WTC11 (cell line): ENCODE measurements around the gene ZNF81. TPM values are rescaled to one million over a fixed set of nuclear protein-coding genes. Genes with fewer than 3 reads are reported as not detected.

Experiments used
- ATAC-seq: fragments of 200-7000 bp; cut with Tn5 transposase; 2 replicates; pipeline ENCODE4 v1.10.0; 2021; ENCODE audit warnings: mild to moderate bottlenecking, moderate library complexity
- Bru-seq: library from RNA; stranded (reverse); fragments of 400-500 nt; gene quantifications from one replicate; lab custom pipeline; 2021; lab: Mats Ljungman, UMichigan
- CTCF ChIA-PET: fragments of 300-600 bp; sonication (Branson Sonifier 250); formaldehyde crosslinking; loops from one replicate; lab custom pipeline; 2021; ENCODE audit warnings: antibody characterized with exemption; lab: Charles Lee
- POLR2A ChIA-PET: fragments of 350-600 bp; sonication (Branson Sonifier 250); formaldehyde crosslinking; loops from one replicate; lab custom pipeline; 2021; ENCODE audit warnings: antibody characterized with exemption; lab: Charles Lee
- DNase-seq: peaks from one replicate; pipeline ENCODE4 v3.0.0; 2021; ENCODE audit warnings: low spot score
- H3K27ac Mint-ChIP-seq: 2 replicates; pipeline ENCODE4 v1.8.0; 2021; ENCODE audit warnings: mixed read lengths
- H3K27me3 Mint-ChIP-seq: 2 replicates; pipeline ENCODE4 v1.8.0; 2021; ENCODE audit warnings: low read depth, mild to moderate bottlenecking, moderate library complexity, mixed read lengths
- H3K36me3 Mint-ChIP-seq: 2 replicates; pipeline ENCODE4 v1.8.0; 2021; ENCODE audit warnings: mixed read lengths
- H3K4me1 Mint-ChIP-seq: 2 replicates; pipeline ENCODE4 v1.8.0; 2022; ENCODE audit warnings: mixed read lengths
- H3K4me3 Mint-ChIP-seq: 2 replicates; pipeline ENCODE4 v1.8.0; 2021; ENCODE audit warnings: mild to moderate bottlenecking, moderate library complexity, mixed read lengths
- H3K9me3 Mint-ChIP-seq: 2 replicates; pipeline ENCODE4 v1.8.0; 2021; ENCODE audit warnings: mixed read lengths
- AFF4 ChIP-seq: sonication (generic); formaldehyde crosslinking; IDR thresholded peaks from 2 replicates; pipeline ENCODE4 v1.8.1; 2023; ENCODE audit warnings: mild to moderate bottlenecking, missing genetic modification reagents, borderline replicate concordance
- ARID4B ChIP-seq: sonication (generic); formaldehyde crosslinking; IDR thresholded peaks from 2 replicates; pipeline ENCODE4 v1.8.0; 2023; ENCODE audit warnings: missing genetic modification reagents, mild to moderate bottlenecking, borderline replicate concordance
- ATF3 ChIP-seq: sonication (generic); formaldehyde crosslinking; conservative IDR thresholded peaks from 2 replicates; pipeline ENCODE4 v1.8.1; 2022; ENCODE audit warnings: mild to moderate bottlenecking, missing genetic modification reagents
- EMX1 ChIP-seq: fragments of 250-450 bp; sonication (Bioruptor Pico); IDR thresholded peaks from 2 replicates; pipeline ENCODE4 v1.8.0; 2021; ENCODE audit warnings: mild to moderate bottlenecking
- FOXK1 ChIP-seq: sonication (generic); formaldehyde crosslinking; IDR thresholded peaks from 2 replicates; pipeline ENCODE4 v1.8.0; 2022; ENCODE audit warnings: mild to moderate bottlenecking, moderate library complexity, missing genetic modification reagents
- HMGA2 ChIP-seq: fragments of 250-450 bp; sonication (Bioruptor Pico); IDR thresholded peaks from 2 replicates; pipeline ENCODE4 v1.4.0; 2021; ENCODE audit warnings: mild to moderate bottlenecking, moderate library complexity
- MLX ChIP-seq: sonication (generic); formaldehyde crosslinking; IDR thresholded peaks from 2 replicates; pipeline ENCODE4 v1.8.1; 2023; ENCODE audit warnings: mild to moderate bottlenecking, missing genetic modification reagents, moderate library complexity
- NFATC4 ChIP-seq: fragments of 250-450 bp; sonication (Bioruptor Pico); IDR thresholded peaks from 2 replicates; pipeline ENCODE4 v1.9.0; 2021; ENCODE audit warnings: mild to moderate bottlenecking
- OVOL2 ChIP-seq: fragments of 250-450 bp; sonication (Bioruptor Pico); IDR thresholded peaks from 2 replicates; pipeline ENCODE4 v1.9.0; 2021; ENCODE audit warnings: mild to moderate bottlenecking, borderline replicate concordance
- SMAD3 ChIP-seq: sonication (generic); formaldehyde crosslinking; IDR thresholded peaks from 2 replicates; pipeline ENCODE4 v1.8.0; 2022; ENCODE audit warnings: missing genetic modification reagents, mild to moderate bottlenecking, borderline replicate concordance
- SP1 ChIP-seq: sonication (generic); formaldehyde crosslinking; conservative IDR thresholded peaks from 2 replicates; pipeline ENCODE4 v1.8.1; 2022; ENCODE audit warnings: missing genetic modification reagents
- USF1 ChIP-seq: sonication (generic); formaldehyde crosslinking; IDR thresholded peaks from 2 replicates; pipeline ENCODE4 v1.8.0; 2022; ENCODE audit warnings: mild to moderate bottlenecking, missing genetic modification reagents
- USF2 ChIP-seq: sonication (generic); formaldehyde crosslinking; IDR thresholded peaks from 2 replicates; pipeline ENCODE4 v1.8.1; 2023; ENCODE audit warnings: mild to moderate bottlenecking, missing genetic modification reagents, moderate library complexity
- ZBTB21 ChIP-seq: sonication (generic); formaldehyde crosslinking; IDR thresholded peaks from 2 replicates; pipeline ENCODE4 v1.8.1; 2023; ENCODE audit warnings: mild to moderate bottlenecking, missing genetic modification reagents, borderline replicate concordance
- ZMAT4 ChIP-seq: fragments of 250-450 bp; sonication (Bioruptor Pico); IDR thresholded peaks from 2 replicates; pipeline ENCODE4 v1.9.0; 2021; ENCODE audit warnings: mild to moderate bottlenecking
- ZNF423 ChIP-seq: fragments of 250-450 bp; sonication (Bioruptor Pico); IDR thresholded peaks from 2 replicates; pipeline ENCODE4 v2.1.2; 2022; ENCODE audit warnings: mild to moderate bottlenecking, moderate library complexity
- long read RNA-seq, 3 experiments: library from RNA in 1 of 3; library from capped mRNA in 1 of 3; library from polyadenylated mRNA in 1 of 3; unstranded in 2 of 3; stranded (forward) in 1 of 3; transcript quantifications; one replicate each; pipeline ENCODE4 v2.0.0, GENCODE V29; 2021
- total RNA-seq: library from RNA; stranded (reverse); gene quantifications from 3 replicates; pipeline ENCODE4 v1.2.3, GENCODE V29; 2021

Gene ZNF81
- total RNA-seq (8.9 to 12.0 TPM (median 11.9 TPM) in 3 replicates), Bru-seq, nascent RNA (percentile 62 among the genes with signal in this experiment)
- long read RNA-seq, experiment 1, full-length matches to known transcripts = 2 of 18 reads
- long read RNA-seq, experiment 1, partial matches to known transcripts = 0 of 18 reads
- long read RNA-seq, experiment 1, other reads (novel, unspliced or antisense) = 16 of 18 reads
- long read RNA-seq, experiment 2, full-length matches to known transcripts = 2 of 12 reads
- long read RNA-seq, experiment 2, partial matches to known transcripts = 1 of 12 reads
- long read RNA-seq, experiment 2, other reads (novel, unspliced or antisense) = 9 of 12 reads
- long read RNA-seq, experiment 3 = 0 reads

- peaks cover 3% of the 10 kb centered on the region; the same call in 1 of the 2 replicates for H3K36me3 Mint-ChIP-seq
- peak within 1 kb of the TSS; percentile 96 for H3K4me3 Mint-ChIP-seq
- no peaks in the 10 kb centered on the region for H3K9me3 Mint-ChIP-seq
- ATAC-seq (peak; percentile 94), DNase-seq (peak; percentile 93)
- peak; percentile 77 for TF ChIP-seq FOXK1 (CRISPR knock-in tag)
- TF ChIP-seq ATF3 (CRISPR knock-in tag) = no peak
- TF ChIP-seq SP1 (CRISPR knock-in tag) = peak; percentile 47; the same call in 1 of the 2 replicates
- TF ChIP-seq USF1 (CRISPR knock-in tag) = peak; percentile 75; the same call in 1 of the 2 replicates
- TF ChIP-seq NFATC4 (CRISPR knock-in tag) = no peak
- TF ChIP-seq USF2 (CRISPR knock-in tag) = peak; percentile 72
- TF ChIP-seq OVOL2 = no peak
- POLR2A ChIA-PET = no interaction called here
- CTCF ChIA-PET = interaction anchor here (1.0 to 1.6 kb wide), 5 partner anchors 18 to 313 kb away, joined by 3 to 6 read pairs (median 4); no protein-coding TSS in a partner anchor
- peak within 1 kb of the TSS; percentile 97 for H3K27ac Mint-ChIP-seq
- H3K4me1 Mint-ChIP-seq = peaks cover 11% of the 10 kb centered on the region
- no peaks in the 10 kb centered on the region; the same call in 1 of the 2 replicates for H3K27me3 Mint-ChIP-seq
Observed at GRCh38 chrX:47836164-47837072, at the start of gene ZNF81. TSS of gene ZNF81 (plus strand) at chrX:47836902. CDS start at chrX:47846268, 9,366 bp downstream.

- CTCF ChIA-PET = no interaction called here
- POLR2A ChIA-PET = no interaction called here
- H3K9me3 Mint-ChIP-seq = no peaks in the 10 kb centered on the region
- no peak overlapping the region for H3K27ac Mint-ChIP-seq
- H3K36me3 Mint-ChIP-seq = no peaks in the 10 kb centered on the region
- ATAC-seq (no peak), DNase-seq (no peak)
- H3K4me3 Mint-ChIP-seq = no peak overlapping the region
- no peaks in the 10 kb centered on the region for H3K4me1 Mint-ChIP-seq
- TF ChIP-seq SMAD3 (CRISPR knock-in tag) (no peak), EMX1 (CRISPR knock-in tag) (no peak), HMGA2 (CRISPR knock-in tag) (no peak), MLX (no peak), AFF4 (CRISPR knock-in tag) (no peak)
- H3K27me3 Mint-ChIP-seq = no peaks in the 10 kb centered on the region; the same call in 1 of the 2 replicates
Observed at GRCh38 chrX:47796433-47796906, 40.2 kb upstream of the ZNF81 start.

- H3K36me3 Mint-ChIP-seq = no peaks in the 10 kb centered on the region
- no peaks in the 10 kb centered on the region; the same call in 1 of the 2 replicates for H3K27me3 Mint-ChIP-seq
- no peak overlapping the region for H3K4me3 Mint-ChIP-seq
- ATAC-seq = no peak
- H3K27ac Mint-ChIP-seq = no peak overlapping the region
- no peaks in the 10 kb centered on the region for H3K9me3 Mint-ChIP-seq
- no peaks in the 10 kb centered on the region for H3K4me1 Mint-ChIP-seq
- POLR2A ChIA-PET = no interaction called here
- DNase-seq = no peak
- CTCF ChIA-PET = no interaction called here
- TF ChIP-seq ARID4B = no peak
- TF ChIP-seq ZNF423 (CRISPR knock-in tag) = no peak
- no peak for TF ChIP-seq ZMAT4 (CRISPR knock-in tag)
- TF ChIP-seq ZBTB21 (CRISPR knock-in tag) = no peak
Observed at GRCh38 chrX:47797084-47797483, 39.6 kb upstream of the ZNF81 start.
